OCI-LY3 (cell line): ENCODE data around the gene GNB1.

ENCODE experiments used
- EZH2phosphoT487 ChIP-seq: fragments of 200-600 bp; shearing (Covaris generic); IDR thresholded peaks from 2 replicates; pipeline ENCODE4 v1.6.1; 2018; ENCODE audit warnings: antibody characterized with exemption, mixed run types, low read depth
- TF ChIP-seq, protein P1 (sequence below): fragments of 200-600, 300-600 bp; sonication (generic); IDR thresholded peaks from 2 replicates; pipeline ENCODE4 v1.5.1; 2014; ENCODE audit warnings: antibody characterized with exemption, low read length, low read depth

DNA sequence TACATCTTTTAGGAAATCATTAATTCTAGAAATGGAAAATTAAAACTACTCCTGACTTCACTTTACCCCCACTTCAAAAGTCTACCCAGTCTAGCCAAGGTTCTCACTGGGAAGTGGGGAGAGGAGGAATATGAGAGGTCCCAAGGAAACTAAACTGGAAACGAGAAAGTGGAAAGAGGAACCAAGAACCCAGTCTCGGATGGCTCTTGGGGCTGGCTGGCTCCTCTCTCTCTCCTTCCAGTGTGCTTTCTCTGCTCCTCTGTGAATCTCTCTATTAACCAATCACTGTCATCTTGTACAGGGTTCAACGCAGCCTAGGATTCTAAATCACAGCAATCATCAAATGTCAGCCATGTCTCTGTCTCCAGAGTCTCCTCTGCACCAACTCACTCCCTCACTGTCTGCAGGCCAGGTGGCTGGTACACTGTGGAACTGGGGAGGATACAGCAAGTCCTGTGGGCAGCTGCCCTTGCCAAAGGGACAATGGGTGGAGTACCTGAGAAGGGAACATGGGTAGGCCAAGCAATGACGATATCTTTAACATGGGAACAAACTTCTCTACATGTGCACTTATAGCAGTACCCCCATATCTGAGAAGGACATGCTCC is 33.7 kb downstream of the GNB1 start:
- TF ChIP-seq, protein P1, sequence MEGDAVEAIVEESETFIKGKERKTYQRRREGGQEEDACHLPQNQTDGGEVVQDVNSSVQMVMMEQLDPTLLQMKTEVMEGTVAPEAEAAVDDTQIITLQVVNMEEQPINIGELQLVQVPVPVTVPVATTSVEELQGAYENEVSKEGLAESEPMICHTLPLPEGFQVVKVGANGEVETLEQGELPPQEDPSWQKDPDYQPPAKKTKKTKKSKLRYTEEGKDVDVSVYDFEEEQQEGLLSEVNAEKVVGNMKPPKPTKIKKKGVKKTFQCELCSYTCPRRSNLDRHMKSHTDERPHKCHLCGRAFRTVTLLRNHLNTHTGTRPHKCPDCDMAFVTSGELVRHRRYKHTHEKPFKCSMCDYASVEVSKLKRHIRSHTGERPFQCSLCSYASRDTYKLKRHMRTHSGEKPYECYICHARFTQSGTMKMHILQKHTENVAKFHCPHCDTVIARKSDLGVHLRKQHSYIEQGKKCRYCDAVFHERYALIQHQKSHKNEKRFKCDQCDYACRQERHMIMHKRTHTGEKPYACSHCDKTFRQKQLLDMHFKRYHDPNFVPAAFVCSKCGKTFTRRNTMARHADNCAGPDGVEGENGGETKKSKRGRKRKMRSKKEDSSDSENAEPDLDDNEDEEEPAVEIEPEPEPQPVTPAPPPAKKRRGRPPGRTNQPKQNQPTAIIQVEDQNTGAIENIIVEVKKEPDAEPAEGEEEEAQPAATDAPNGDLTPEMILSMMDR, result no peak
- no peak for TF ChIP-seq EZH2phosphoT487
